OCI-LY3 (cell line): ENCODE measurements around the gene INSYN1.

Experiments
- CTCF ChIP-seq: fragments of 200-600, 300-600 bp; sonication (generic); IDR thresholded peaks from 2 replicates; pipeline ENCODE4 v1.5.1; 2014; ENCODE audit warnings: antibody characterized with exemption, low read length, low read depth
- EZH2phosphoT487 ChIP-seq: fragments of 200-600 bp; shearing (Covaris generic); IDR thresholded peaks from 2 replicates; pipeline ENCODE4 v1.6.1; 2018; ENCODE audit warnings: antibody characterized with exemption, mixed run types, low read depth

GRCh38 chr15:73712107-73712506, 41.0 kb downstream of the INSYN1 start:
- TF ChIP-seq CTCF (0 out of 2 replicates have a peak, but pooled peaks have one; percentile 11), EZH2phosphoT487 (no peak)
